T-cell (primary cell): ENCODE measurements around the gene OCSTAMP. TPM values are rescaled to one million over a fixed set of nuclear protein-coding genes. Genes with fewer than 3 reads are reported as not detected.

Source experiments
- ATAC-seq, 4 experiments: fragments of 200-7000 bp in 3 of 4; fragments of 150-1000 bp in 1 of 4; cut with Tn5 transposase; replicated peaks in 1 of 4; 1 replicate in 3 of 4; 2 replicates in 1 of 4; pipeline ENCODE4 v1.10.0; 2021; ENCODE audit warnings: moderate library complexity in 3 of 4, mild to moderate bottlenecking in 2 of 4, moderate number of reproducible peaks in 1 of 4
- CTCF ChIA-PET, 2 donors: fragments of 300-600 bp; sonication (Branson Sonifier 250); formaldehyde crosslinking; loops; one replicate each; lab custom pipeline; 2022; ENCODE audit warnings: antibody characterized with exemption in 2 of 2; lab: Charles Lee
- POLR2A ChIA-PET, 2 donors: fragments of 300-600 bp; sonication (Branson Sonifier 250); formaldehyde crosslinking; loops; one replicate each; lab custom pipeline; 2022; ENCODE audit warnings: antibody characterized with exemption in 2 of 2; lab: Charles Lee
- DNase-seq, 35 experiments: peaks; one replicate each; pipeline versions ENCODE4 v3.0.0 to v3.0.0-alpha.2; 2013 to 2023
- H3K27ac ChIP-seq: one replicate; pipeline ENCODE4 v1.5.1; 2013; ENCODE audit warnings: low read length
- H3K27me3 ChIP-seq, 2 experiments: replicated peaks in 1 of 2; 1 replicate in 1 of 2; 2 replicates in 1 of 2; pipeline versions ENCODE4 v1.6.1 to v1.7.0; 2013; ENCODE audit warnings: low read length in 1 of 2, mixed read lengths in 1 of 2; ENCODE audit not compliant: control insufficient read depth in 2 of 2, insufficient read depth in 2 of 2; ENCODE audit errors: extremely low read depth in 1 of 2
- H3K36me3 ChIP-seq, 2 donors: 1 replicate in 1 of 2; 2 replicates in 1 of 2; pipeline versions ENCODE4 v1.6.1 to v1.7.0; 2013; ENCODE audit warnings: low read length in 1 of 2; ENCODE audit not compliant: control insufficient read depth in 2 of 2, insufficient read depth in 1 of 2; ENCODE audit errors: extremely low read depth in 1 of 2
- H3K4me1 ChIP-seq, 2 experiments: 1 replicate in 1 of 2; 2 replicates in 1 of 2; pipeline versions ENCODE4 v1.6.1 to v1.7.0; 2013; ENCODE audit warnings: low read length in 2 of 2, mixed read lengths in 1 of 2; ENCODE audit not compliant: insufficient read depth in 2 of 2, control insufficient read depth in 1 of 2; ENCODE audit errors: extremely low read depth in 1 of 2
- H3K4me3 ChIP-seq, 2 donors: 1 replicate in 1 of 2; 2 replicates in 1 of 2; pipeline versions ENCODE4 v1.5.1 to v1.7.0; 2013; ENCODE audit warnings: mild to moderate bottlenecking in 2 of 2, low read length in 1 of 2, moderate library complexity in 1 of 2; ENCODE audit not compliant: control insufficient read depth in 1 of 2; ENCODE audit errors: extremely low read depth in 1 of 2
- H3K9me3 ChIP-seq: 2 replicates; pipeline ENCODE4 v1.7.0; 2013
- H3K27ac Mint-ChIP-seq, 2 donors: one replicate each; pipeline ENCODE4 v1.8.0; 2020 to 2021; ENCODE audit warnings: mild to moderate bottlenecking in 2 of 2, mixed read lengths in 2 of 2
- H3K27me3 Mint-ChIP-seq, 2 donors: one replicate each; pipeline ENCODE4 v1.8.0; 2021 to 2022; ENCODE audit warnings: mixed read lengths in 2 of 2
- H3K36me3 Mint-ChIP-seq: one replicate; pipeline ENCODE4 v1.8.0; 2021; ENCODE audit warnings: mixed read lengths
- H3K4me1 Mint-ChIP-seq, 3 donors: one replicate each; pipeline ENCODE4 v1.8.0; 2020 to 2022; ENCODE audit warnings: mixed read lengths in 3 of 3, mild to moderate bottlenecking in 1 of 3
- H3K4me3 Mint-ChIP-seq, 3 donors: one replicate each; pipeline ENCODE4 v1.8.0; 2020 to 2022; ENCODE audit warnings: mild to moderate bottlenecking in 3 of 3, mixed read lengths in 3 of 3, moderate library complexity in 3 of 3
- H3K9me3 Mint-ChIP-seq, 3 donors: one replicate each; pipeline ENCODE4 v1.8.0; 2020 to 2022; ENCODE audit warnings: mixed read lengths in 3 of 3
- WGBS: methylation state at CpG from one replicate; pipeline ENCODE4 v1.1.5; 2013; ENCODE audit warnings: missing lambda C conversion rate; ENCODE audit not compliant: insufficient coverage; 5-methylcytosine and 5-hydroxymethylcytosine counted together
- total RNA-seq, 35 experiments: library from RNA in 6 of 35; stranded (reverse) in 6 of 35; fragments of 120-200 nt in 1 of 35; gene quantifications; one replicate each; pipeline versions ENCODE4 v1.2.1 to v1.2.4 and lab custom pipeline; 2013 to 2026

OCSTAMP gene
- total RNA-seq, 5 donors from 2014 or later (not counting 1 experiment from before 2014, with no cell fraction given): not detected

DNA sequence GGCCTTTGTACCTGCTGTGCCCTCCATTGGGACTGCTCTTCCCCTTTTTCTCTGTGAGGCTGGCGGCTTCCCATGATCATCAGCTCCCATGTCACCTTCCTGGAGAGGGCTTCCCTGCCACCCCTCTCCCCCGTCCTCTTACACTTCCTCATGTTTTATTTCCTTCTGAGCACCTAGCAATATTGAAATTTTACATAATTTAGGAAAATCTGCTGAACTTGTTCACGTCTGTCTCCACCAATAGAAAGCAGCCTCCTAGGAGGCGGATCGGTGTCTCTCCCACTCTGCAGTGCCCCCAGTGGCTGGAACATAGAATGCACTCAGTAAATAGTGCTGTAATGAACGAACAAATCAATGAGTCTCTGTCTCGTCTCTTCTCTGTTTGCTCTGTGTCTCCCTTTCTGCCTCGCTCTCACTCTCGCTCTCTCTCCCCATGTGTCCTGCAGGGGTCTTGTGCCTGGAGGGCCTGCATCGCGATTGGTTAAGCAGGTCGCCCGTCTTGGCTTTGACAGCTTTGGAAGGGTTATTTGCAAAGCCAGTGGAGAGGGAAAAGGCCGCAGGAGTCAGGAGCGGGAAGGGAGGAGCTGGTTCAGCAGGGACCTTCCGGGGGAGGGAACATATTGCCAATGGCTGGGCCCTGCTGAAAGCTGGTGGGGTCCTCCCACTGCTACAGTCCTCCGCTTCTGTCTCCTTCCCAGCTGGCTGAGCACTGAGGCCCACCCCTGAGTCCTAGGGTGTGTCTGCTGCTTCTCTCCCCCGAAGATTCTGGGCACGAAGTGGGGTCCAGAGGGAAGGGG, 12.1 kb upstream of the OCSTAMP start:
- Mint-ChIP-seq H3K9me3 (no peaks in the 10 kb centered on the region), H3K27me3 (peaks cover 3 to 11% of the 10 kb centered on the region in 2 donors), H3K36me3 (no peaks in the 10 kb centered on the region), H3K4me1 (peaks cover 0 to 8% (median 0%) of the 10 kb centered on the region in 3 donors), H3K4me3 (no peak overlapping the region), H3K27ac (no peak overlapping the region)
- Histone ChIP-seq H3K36me3 (no peaks in the 10 kb centered on the region), H3K9me3 (no peaks in the 10 kb centered on the region), H3K27me3 (peaks cover 0 to 24% of the 10 kb centered on the region in 2 experiments), H3K4me3 (peak overlapping the region; percentile 13 to 35), H3K27ac (no peak overlapping the region), H3K4me1 (peaks cover 0 to 4% of the 10 kb centered on the region in 2 experiments)
- ATAC-seq (peak; percentile 57 to 68 (median 60)), DNase-seq (peak in 30 of 35 experiments; percentile 13 to 65 (median 38))
- WGBS: 52% methylated on average over 6 of the region's 19 CpGs
- ChIA-PET POLR2A (no interaction called here), CTCF (interaction anchor here in 1 of 2 donors (0.5 kb wide), 1 partner anchor 56 kb away, joined by 3 read pairs; no protein-coding TSS in a partner anchor)

DNA sequence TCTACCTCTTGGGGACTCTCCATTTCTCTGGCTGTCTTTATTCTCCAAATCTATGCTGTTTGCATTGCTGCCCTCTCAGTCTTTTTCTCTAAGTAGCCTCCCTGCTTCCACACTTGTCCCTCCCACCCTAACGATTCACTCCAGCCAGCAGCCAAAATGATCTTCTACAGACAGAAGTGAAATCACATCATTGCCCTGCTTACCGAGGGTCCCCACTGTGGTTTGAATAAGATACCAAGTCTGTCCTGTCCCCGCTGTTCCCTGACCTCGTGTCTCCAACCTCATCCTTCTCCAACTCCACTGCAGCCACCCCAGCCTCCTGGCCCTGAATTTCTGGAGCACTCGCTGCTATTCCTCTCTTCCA, 11.5 kb upstream of the OCSTAMP start:
- Histone ChIP-seq H3K36me3 (no peaks in the 10 kb centered on the region), H3K4me3 (peak overlapping the region; percentile 13 to 35), H3K9me3 (no peaks in the 10 kb centered on the region), H3K4me1 (peaks cover 0 to 4% of the 10 kb centered on the region in 2 experiments), H3K27ac (no peak overlapping the region), H3K27me3 (peaks cover 0 to 21% of the 10 kb centered on the region in 2 experiments)
- Mint-ChIP-seq H3K27me3 (peaks cover 0 to 8% of the 10 kb centered on the region in 2 donors), H3K27ac (no peak overlapping the region), H3K4me1 (peaks cover 0 to 8% (median 0%) of the 10 kb centered on the region in 3 donors), H3K9me3 (no peaks in the 10 kb centered on the region), H3K4me3 (no peak overlapping the region), H3K36me3 (no peaks in the 10 kb centered on the region)
- WGBS: 53% methylated on average over 5 of the region's 5 CpGs
- ChIA-PET POLR2A (no interaction called here), CTCF (no interaction called here)
- DNase-seq: no peak
- ATAC-seq: no peak

DNA sequence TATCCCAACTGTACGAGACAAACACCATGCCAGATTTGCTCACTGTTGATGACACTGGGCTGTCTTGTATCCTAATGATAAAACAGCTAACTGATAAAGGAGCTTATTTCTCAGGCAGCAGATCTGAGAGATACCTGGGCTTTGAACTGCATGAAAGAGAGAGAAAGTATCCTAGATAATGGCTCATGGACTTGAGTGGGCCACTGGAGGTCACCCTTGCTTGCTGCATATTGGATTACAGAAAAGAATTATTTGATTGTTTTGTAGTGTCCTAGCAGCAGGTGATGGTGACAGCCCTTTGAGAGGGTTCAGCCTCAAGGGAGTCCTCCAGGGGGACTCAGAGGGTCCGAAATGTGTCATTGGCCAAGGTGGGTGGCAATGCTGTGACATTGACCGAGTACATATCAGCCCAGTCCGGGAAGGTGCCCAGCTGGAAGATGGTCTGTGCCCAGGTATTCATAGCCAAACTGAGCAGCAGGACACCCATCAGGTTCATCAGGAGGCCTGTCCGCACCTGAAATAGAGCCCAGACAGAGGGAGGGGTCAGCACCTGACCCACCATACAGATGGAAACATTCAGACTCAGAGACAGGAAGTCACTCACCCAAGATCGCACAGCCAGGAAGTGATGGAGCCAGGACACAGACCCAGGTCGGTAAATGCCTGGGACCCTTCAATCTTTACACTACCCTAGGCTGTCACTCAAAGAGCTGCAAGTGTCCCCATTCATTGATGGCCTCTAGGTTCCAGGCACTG, 9.4 kb upstream of the OCSTAMP start:
- H3K9me3 ChIP-seq: no peaks in the 10 kb centered on the region
- ChIA-PET CTCF (interaction anchor here in 1 of 2 donors (0.5 kb wide), 1 partner anchor 1192 kb away, joined by 5 read pairs; no protein-coding TSS in a partner anchor), POLR2A (no interaction called here)
- H3K27ac ChIP-seq: no peak overlapping the region
- Mint-ChIP-seq H3K4me1 (peaks cover 0 to 8% (median 0%) of the 10 kb centered on the region in 3 donors), H3K36me3 (no peaks in the 10 kb centered on the region), H3K4me3 (no peak overlapping the region), H3K27me3 (no peaks in the 10 kb centered on the region), H3K27ac (no peak overlapping the region), H3K9me3 (no peaks in the 10 kb centered on the region)
- H3K4me3 ChIP-seq: no peak overlapping the region
- H3K4me1 ChIP-seq: peaks cover 0 to 4% of the 10 kb centered on the region in 2 experiments
- no peaks in the 10 kb centered on the region for H3K36me3 ChIP-seq
- ATAC-seq: no peak
- peaks cover 0 to 17% of the 10 kb centered on the region in 2 experiments for H3K27me3 ChIP-seq
- DNase-seq: no peak
- 88% methylated on average over 4 of the region's 7 CpGs for WGBS

DNA sequence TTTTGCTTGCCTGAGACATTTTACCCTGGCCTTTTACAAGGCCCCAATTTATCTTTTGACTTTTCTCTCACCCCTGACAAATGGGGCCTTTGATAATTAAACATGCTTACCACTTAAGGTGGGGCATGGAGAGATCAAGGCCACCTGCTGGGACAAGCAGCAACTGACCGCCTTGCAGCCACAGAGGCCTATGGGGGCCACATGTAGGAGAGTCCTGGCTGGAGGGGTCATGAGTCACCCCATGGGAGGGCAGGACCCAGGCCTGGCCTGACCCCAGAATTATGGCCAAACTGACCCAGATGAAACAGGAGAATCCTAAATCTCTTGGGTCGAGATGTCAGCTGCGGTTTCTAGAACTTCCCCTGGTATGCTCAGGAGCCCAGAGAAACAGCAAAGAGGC, 8.5 kb upstream of the OCSTAMP start:
- 96% methylated on average over 2 of the region's 3 CpGs for WGBS
- DNase-seq (no peak), ATAC-seq (no peak)
- Histone ChIP-seq H3K27ac (no peak overlapping the region), H3K4me3 (no peak overlapping the region), H3K36me3 (no peaks in the 10 kb centered on the region), H3K27me3 (peaks cover 0 to 14% of the 10 kb centered on the region in 2 experiments), H3K4me1 (peaks cover 0 to 4% of the 10 kb centered on the region in 2 experiments), H3K9me3 (no peaks in the 10 kb centered on the region)
- no peaks in the 10 kb centered on the region for H3K36me3 Mint-ChIP-seq
- no peaks in the 10 kb centered on the region for H3K27me3 Mint-ChIP-seq
- no peaks in the 10 kb centered on the region for H3K9me3 Mint-ChIP-seq
- CTCF ChIA-PET: no interaction called here
- no peak overlapping the region for H3K27ac Mint-ChIP-seq
- no peak overlapping the region for H3K4me3 Mint-ChIP-seq
- POLR2A ChIA-PET: no interaction called here
- H3K4me1 Mint-ChIP-seq: peaks cover 0 to 8% (median under 1%) of the 10 kb centered on the region in 3 donors

DNA sequence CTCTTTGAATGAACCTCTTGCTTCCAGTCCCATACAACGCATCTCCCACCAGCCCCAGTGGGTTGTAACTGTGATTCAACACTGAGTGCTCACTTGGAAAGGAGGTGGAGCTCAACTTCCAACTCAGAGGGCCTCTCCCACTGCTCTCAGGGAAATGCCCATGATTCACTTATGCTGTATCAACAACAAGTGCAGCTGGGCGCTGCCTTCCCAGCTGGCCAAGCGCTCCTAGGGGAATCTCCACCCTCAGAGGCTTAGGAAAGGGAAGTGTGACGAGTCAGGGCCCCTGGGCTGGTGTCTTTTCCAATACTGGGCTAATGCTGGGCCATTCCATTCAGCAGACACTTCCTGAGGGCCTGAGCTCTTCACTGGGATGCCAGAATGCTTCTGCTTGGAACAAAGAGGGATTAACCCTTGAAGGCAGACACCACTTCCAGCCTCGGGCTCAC, 8.1 kb upstream of the OCSTAMP start:
- H3K27ac Mint-ChIP-seq: no peak overlapping the region
- Histone ChIP-seq H3K4me3 (no peak overlapping the region), H3K4me1 (peaks cover 0 to 4% of the 10 kb centered on the region in 2 experiments), H3K27ac (no peak overlapping the region), H3K36me3 (no peaks in the 10 kb centered on the region), H3K9me3 (no peaks in the 10 kb centered on the region), H3K27me3 (peaks cover 0 to 9% of the 10 kb centered on the region in 2 experiments)
- no peaks in the 10 kb centered on the region for H3K27me3 Mint-ChIP-seq
- DNase-seq (no peak), ATAC-seq (no peak)
- H3K36me3 Mint-ChIP-seq: no peaks in the 10 kb centered on the region
- 67% methylated on average over 1 of the region's 5 CpGs for WGBS
- CTCF ChIA-PET: no interaction called here
- H3K9me3 Mint-ChIP-seq: no peaks in the 10 kb centered on the region
- POLR2A ChIA-PET: no interaction called here
- H3K4me3 Mint-ChIP-seq: no peak overlapping the region
- H3K4me1 Mint-ChIP-seq: peaks cover under 1 to 8% (median 2%) of the 10 kb centered on the region in 3 donors

DNA sequence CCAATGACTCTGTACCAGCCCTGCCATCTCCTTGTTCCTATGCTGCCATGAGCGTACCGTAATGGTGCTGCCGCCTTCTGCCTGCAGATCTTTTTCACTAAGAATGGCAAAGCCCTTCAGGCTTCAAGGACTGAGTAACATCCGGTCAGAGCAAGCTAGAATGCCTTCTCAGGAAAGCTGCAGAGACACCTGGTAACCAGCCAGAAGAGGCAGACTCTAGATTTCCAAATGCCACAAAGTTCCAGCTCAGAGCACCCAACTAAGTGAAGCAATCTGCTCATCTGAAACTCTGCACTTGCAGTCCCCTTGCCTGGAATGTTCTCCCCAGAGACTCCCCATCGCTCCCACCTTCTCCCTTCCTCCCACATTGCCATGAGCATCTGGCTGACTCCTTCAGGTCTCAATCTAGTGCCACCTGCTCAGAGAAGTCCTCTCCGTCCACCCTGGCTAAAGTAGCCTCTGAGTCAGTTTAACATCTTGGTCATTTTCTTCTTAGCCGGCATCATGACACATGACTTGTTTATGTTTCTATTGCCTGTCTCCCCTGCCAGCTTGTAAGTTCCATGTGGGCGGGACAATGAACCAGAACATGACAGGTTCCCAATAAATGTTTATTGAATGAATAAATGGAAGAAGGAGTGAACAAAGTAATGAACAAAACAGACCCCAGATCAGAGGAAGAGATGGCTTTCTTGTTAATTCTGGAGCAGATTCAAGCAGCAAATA, 6.9 kb upstream of the OCSTAMP start:
- no peak for DNase-seq
- no peak overlapping the region for H3K27ac Mint-ChIP-seq
- H3K36me3 Mint-ChIP-seq: no peaks in the 10 kb centered on the region
- peaks cover 11 to 20% (median 13%) of the 10 kb centered on the region in 3 donors for H3K4me1 Mint-ChIP-seq
- peaks cover 0 to 14% of the 10 kb centered on the region in 2 experiments for H3K4me1 ChIP-seq
- no peaks in the 10 kb centered on the region for H3K9me3 Mint-ChIP-seq
- no peaks in the 10 kb centered on the region for H3K36me3 ChIP-seq
- no peak overlapping the region for H3K27ac ChIP-seq
- H3K27me3 ChIP-seq: no peaks in the 10 kb centered on the region
- no peak overlapping the region for H3K4me3 ChIP-seq
- ATAC-seq: no peak
- CTCF ChIA-PET: no interaction called here
- no peak overlapping the region for H3K4me3 Mint-ChIP-seq
- POLR2A ChIA-PET: no interaction called here
- WGBS: 96% methylated on average over 7 of the region's 8 CpGs
- no peaks in the 10 kb centered on the region for H3K27me3 Mint-ChIP-seq
- H3K9me3 ChIP-seq: no peaks in the 10 kb centered on the region
